ENCODE results near the gene CD4.
A peak's percentile ranks its signal among the peaks of the same experiment; 100 is the strongest.

CD4 gene

GRCh38 chr12:6796576-6796975, 7.2 kb downstream of the CD4 start:
- TF ChIP-seq GATA3 (IDR thresholded peaks at IDR 0.05; ENCODE audit: low read depth, low read length) (no peak), GATA2 (IDR thresholded peaks at IDR 0.05; ENCODE audit: low read depth, low read length) (no peak)

- TF ChIP-seq GATA2 (IDR thresholded peaks at IDR 0.05; ENCODE audit: low read depth, low read length) (no peak), GATA3 (IDR thresholded peaks at IDR 0.05; ENCODE audit: low read depth, low read length) (no peak)
These were observed 9.8 kb downstream of the CD4 start for GRCh38 chr12:6799147-6799546.

- TF ChIP-seq GATA3 (IDR thresholded peaks at IDR 0.05; ENCODE audit: low read depth, low read length), result no peak
- no peak for TF ChIP-seq GATA2 (IDR thresholded peaks at IDR 0.05; ENCODE audit: low read depth, low read length)
These were observed 17.8 kb downstream of the CD4 start for GRCh38 chr12:6807170-6807569.

- TF ChIP-seq GATA3 (IDR thresholded peaks at IDR 0.05; ENCODE audit: low read depth, low read length) (no peak), GATA2 (IDR thresholded peaks at IDR 0.05; ENCODE audit: low read depth, low read length) (no peak)
These were observed 19.7 kb downstream of the CD4 start for GRCh38 chr12:6809056-6809455.

- no peak for TF ChIP-seq GATA2 (IDR thresholded peaks at IDR 0.05; ENCODE audit: low read depth, low read length)
- no peak for TF ChIP-seq GATA3 (IDR thresholded peaks at IDR 0.05; ENCODE audit: low read depth, low read length)
These were observed 21.4 kb downstream of the CD4 start for GRCh38 chr12:6810758-6811157.

GRCh38 chr12:6813363-6813762, 24.0 kb downstream of the CD4 start:
- TF ChIP-seq GATA2 (IDR thresholded peaks at IDR 0.05; ENCODE audit: low read depth, low read length) (no peak), GATA3 (IDR thresholded peaks at IDR 0.05; ENCODE audit: low read depth, low read length) (no peak)

GRCh38 chr12:6816598-6816997, 27.3 kb downstream of the CD4 start:
- TF ChIP-seq GATA3 (IDR thresholded peaks at IDR 0.05; ENCODE audit: low read depth, low read length) (no peak), GATA2 (IDR thresholded peaks at IDR 0.05; ENCODE audit: low read depth, low read length) (peak; percentile 84)

GRCh38 chr12:6817098-6817497, 27.8 kb downstream of the CD4 start:
- no peak for TF ChIP-seq GATA2 (IDR thresholded peaks at IDR 0.05; ENCODE audit: low read depth, low read length)
- no peak for TF ChIP-seq GATA3 (IDR thresholded peaks at IDR 0.05; ENCODE audit: low read depth, low read length)

- TF ChIP-seq GATA3 (IDR thresholded peaks at IDR 0.05; ENCODE audit: low read depth, low read length) (no peak), GATA2 (IDR thresholded peaks at IDR 0.05; ENCODE audit: low read depth, low read length) (no peak)
These were observed 28.4 kb downstream of the CD4 start for GRCh38 chr12:6817662-6818157.

- no peak for TF ChIP-seq GATA2 (IDR thresholded peaks at IDR 0.05; ENCODE audit: low read depth, low read length)
- TF ChIP-seq GATA3 (IDR thresholded peaks at IDR 0.05; ENCODE audit: low read depth, low read length), result no peak
These were observed 28.9 kb downstream of the CD4 start for GRCh38 chr12:6818222-6818621.

GRCh38 chr12:6818645-6819044, 29.3 kb downstream of the CD4 start:
- TF ChIP-seq GATA2 (IDR thresholded peaks at IDR 0.05; ENCODE audit: low read depth, low read length), result no peak

GRCh38 chr12:6819106-6820030, 30.0 kb downstream of the CD4 start:
- TF ChIP-seq GATA3 (IDR thresholded peaks at IDR 0.05; ENCODE audit: low read depth, low read length) (no peak), GATA2 (IDR thresholded peaks at IDR 0.05; ENCODE audit: low read depth, low read length) (no peak)

- no peak for TF ChIP-seq GATA2 (IDR thresholded peaks at IDR 0.05; ENCODE audit: low read depth, low read length)
- TF ChIP-seq GATA3 (IDR thresholded peaks at IDR 0.05; ENCODE audit: low read depth, low read length), result no peak
These were observed 30.8 kb downstream of the CD4 start for GRCh38 chr12:6820166-6820565.

- TF ChIP-seq GATA3 (IDR thresholded peaks at IDR 0.05; ENCODE audit: low read depth, low read length), result no peak
- TF ChIP-seq GATA2 (IDR thresholded peaks at IDR 0.05; ENCODE audit: low read depth, low read length), result no peak
These were observed 32.5 kb downstream of the CD4 start, which contains the start of gene GPR162 for GRCh38 chr12:6821591-6822425. GPR162 (plus strand) TSS chr12:6821821; CDS start chr12:6823899, 2,078 bp downstream.

Data from SH-SY5Y (cell line).